Liver (tissue), 3 donors: ENCODE results near the gene MUC7.

Source experiments
- GABPA ChIP-seq, 2 donors: IDR thresholded peaks in 1 of 2; conservative IDR thresholded peaks in 1 of 2; 2 replicates each; pipeline ENCODE4 v1.6.1; 2016; ENCODE audit warnings: antibody characterized with exemption in 2 of 2, mild to moderate bottlenecking in 1 of 2, moderate library complexity in 1 of 2
- RAD21 ChIP-seq, 2 donors: IDR thresholded peaks; 2 replicates each; pipeline ENCODE4 v1.6.1; 2016; ENCODE audit warnings: antibody characterized with exemption in 2 of 2, mild to moderate bottlenecking in 2 of 2
- REST ChIP-seq: IDR thresholded peaks from 2 replicates; pipeline ENCODE4 v1.6.1; 2016; ENCODE audit warnings: antibody characterized with exemption, mild to moderate bottlenecking
- RXRA ChIP-seq, 2 donors: IDR thresholded peaks; 2 replicates each; pipeline ENCODE4 v1.6.1; 2017 to 2018; ENCODE audit warnings: antibody characterized with exemption in 2 of 2, mild to moderate bottlenecking in 1 of 2
- SP1 ChIP-seq: IDR thresholded peaks from 2 replicates; pipeline ENCODE4 v1.6.1; 2018; ENCODE audit warnings: antibody characterized with exemption, mild to moderate bottlenecking
- TAF1 ChIP-seq: conservative IDR thresholded peaks from 2 replicates; pipeline ENCODE4 v1.6.1; 2016; ENCODE audit warnings: antibody characterized with exemption, mild to moderate bottlenecking
- YY1 ChIP-seq: IDR thresholded peaks from 2 replicates; pipeline ENCODE4 v1.6.1; 2016; ENCODE audit warnings: antibody characterized with exemption, mild to moderate bottlenecking
- ZBTB33 ChIP-seq: IDR thresholded peaks from 2 replicates; pipeline ENCODE4 v1.6.1; 2016; ENCODE audit warnings: antibody characterized with exemption
- TF ChIP-seq, protein P1 (sequence below): fragments of 150-350 bp; IDR thresholded peaks from 2 replicates; pipeline ENCODE4 v1.5.1; 2017; ENCODE audit warnings: improper control_type of control experiment, low read depth, low read length; ENCODE audit not compliant: missing input control
- TF ChIP-seq, protein P2 (sequence below): IDR thresholded peaks from 2 replicates; pipeline ENCODE4 v1.6.1; 2016; ENCODE audit warnings: antibody characterized with exemption
- donor health status: healthy.
- donor health status: healthy.

DNA sequence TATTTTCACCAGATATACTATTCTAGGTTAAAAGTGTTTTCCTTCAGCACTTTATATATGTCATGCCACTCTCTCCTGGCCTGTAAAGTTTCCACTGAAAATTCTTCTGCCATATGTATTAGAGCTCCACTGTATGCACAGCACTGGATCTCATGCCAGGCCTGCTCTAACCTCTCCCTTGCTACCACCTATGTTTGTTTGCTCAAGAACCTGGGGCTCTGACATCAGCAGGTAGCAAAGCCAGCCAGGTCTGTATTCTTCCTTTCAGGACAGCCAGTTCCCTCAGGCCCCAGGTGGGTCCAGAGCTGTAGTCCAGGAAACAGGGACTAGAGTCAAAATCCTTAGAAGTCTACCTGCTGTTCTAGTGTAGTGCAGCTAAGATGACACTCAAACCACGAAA, 19.1 kb upstream of the MUC7 start:
- no peak for TF ChIP-seq RAD21 (IDR thresholded peaks at IDR 0.05)
- no peak for TF ChIP-seq RXRA (IDR thresholded peaks at IDR 0.05)
- TF ChIP-seq TAF1: no peak
- TF ChIP-seq REST: no peak
- TF ChIP-seq, protein P1, sequence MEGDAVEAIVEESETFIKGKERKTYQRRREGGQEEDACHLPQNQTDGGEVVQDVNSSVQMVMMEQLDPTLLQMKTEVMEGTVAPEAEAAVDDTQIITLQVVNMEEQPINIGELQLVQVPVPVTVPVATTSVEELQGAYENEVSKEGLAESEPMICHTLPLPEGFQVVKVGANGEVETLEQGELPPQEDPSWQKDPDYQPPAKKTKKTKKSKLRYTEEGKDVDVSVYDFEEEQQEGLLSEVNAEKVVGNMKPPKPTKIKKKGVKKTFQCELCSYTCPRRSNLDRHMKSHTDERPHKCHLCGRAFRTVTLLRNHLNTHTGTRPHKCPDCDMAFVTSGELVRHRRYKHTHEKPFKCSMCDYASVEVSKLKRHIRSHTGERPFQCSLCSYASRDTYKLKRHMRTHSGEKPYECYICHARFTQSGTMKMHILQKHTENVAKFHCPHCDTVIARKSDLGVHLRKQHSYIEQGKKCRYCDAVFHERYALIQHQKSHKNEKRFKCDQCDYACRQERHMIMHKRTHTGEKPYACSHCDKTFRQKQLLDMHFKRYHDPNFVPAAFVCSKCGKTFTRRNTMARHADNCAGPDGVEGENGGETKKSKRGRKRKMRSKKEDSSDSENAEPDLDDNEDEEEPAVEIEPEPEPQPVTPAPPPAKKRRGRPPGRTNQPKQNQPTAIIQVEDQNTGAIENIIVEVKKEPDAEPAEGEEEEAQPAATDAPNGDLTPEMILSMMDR: no peak
- no peak for TF ChIP-seq YY1
- TF ChIP-seq ZBTB33: no peak
- TF ChIP-seq, protein P2, sequence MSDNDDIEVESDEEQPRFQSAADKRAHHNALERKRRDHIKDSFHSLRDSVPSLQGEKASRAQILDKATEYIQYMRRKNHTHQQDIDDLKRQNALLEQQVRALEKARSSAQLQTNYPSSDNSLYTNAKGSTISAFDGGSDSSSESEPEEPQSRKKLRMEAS: no peak
- no peak for TF ChIP-seq SP1
- no peak for TF ChIP-seq GABPA (IDR thresholded peaks at IDR 0.05 in 1 of 2, conservative IDR thresholded peaks at IDR 0.05 in 1 of 2)
